PC-3 (cell line): ENCODE data around the gene UTRN.

Source experiments
- CTCF ChIP-seq: fragments of 300-600 bp; sonication (generic); conservative IDR thresholded peaks from 2 replicates; pipeline ENCODE4 v1.5.1; 2017; ENCODE audit warnings: antibody characterized with exemption, low read depth, mild to moderate bottlenecking, low read length
- EZH2 ChIP-seq: fragments of 300-600 bp; sonication (generic); IDR thresholded peaks from one replicate; pipeline ENCODE4 v1.6.1; 2017; ENCODE audit warnings: antibody characterized with exemption, mild to moderate bottlenecking, low read length; ENCODE audit not compliant: unreplicated experiment

DNA sequence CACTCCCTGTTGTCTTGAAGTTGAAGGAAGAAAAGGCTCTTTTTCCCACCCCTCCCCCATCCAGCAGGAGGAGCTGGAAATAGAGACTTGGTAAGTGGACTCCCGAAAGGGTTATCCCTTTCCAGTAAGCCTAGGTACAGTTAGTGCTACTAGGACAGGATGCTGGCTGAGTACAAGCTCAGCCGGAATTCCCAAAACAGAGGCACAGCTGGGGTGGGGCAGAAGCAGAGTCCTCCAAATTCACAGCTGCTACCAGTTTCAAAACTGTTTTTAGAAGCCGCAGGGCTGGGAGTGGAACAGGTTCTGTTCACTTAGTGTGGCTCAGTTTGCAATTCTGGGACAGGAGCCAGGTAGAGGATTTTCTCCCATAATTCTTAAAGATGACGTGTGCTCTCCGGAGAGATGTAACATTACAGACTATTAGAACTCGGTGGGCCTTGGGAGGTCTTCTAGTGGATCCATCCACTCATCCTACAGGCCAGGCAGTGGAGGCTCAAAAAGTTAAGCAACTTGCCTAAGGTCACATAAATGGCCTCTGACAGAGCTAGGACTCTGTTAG lies 19.0 kb upstream of the UTRN start:
- no peak for TF ChIP-seq CTCF
- TF ChIP-seq EZH2, result no peak
